Measurements from ENCODE around the gene MED10.

The MED10 gene

DNA sequence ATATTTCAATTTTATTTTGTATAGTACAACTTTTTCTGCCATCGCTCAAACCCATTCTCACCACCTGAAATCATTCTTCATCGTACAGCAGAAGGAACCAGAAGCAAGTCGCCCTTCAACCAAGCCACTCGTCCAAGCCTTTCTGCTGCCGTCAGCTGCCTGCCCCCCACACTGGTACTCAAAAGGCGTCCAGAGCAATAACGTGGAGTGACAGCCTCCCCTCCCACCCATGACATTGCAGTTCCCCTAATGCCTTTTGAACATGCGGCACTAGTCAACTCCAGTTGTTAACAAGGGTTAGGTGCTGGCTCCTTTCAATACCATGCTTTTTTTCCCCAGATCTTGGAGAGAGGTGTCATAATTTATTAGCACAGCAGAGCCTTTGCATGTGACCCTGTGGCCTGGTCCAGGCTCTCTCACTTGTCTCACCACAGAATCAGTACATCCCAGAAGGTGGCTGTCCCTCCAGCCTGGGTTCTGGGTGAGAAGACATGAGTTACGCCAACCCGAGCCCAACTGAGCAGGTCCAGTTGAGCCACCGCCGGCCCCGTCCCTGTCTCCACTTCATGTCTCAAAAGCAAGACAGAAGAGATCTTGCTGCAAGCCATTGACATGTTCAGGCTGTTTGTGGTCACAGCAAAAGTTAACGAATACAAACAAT lies 20.4 kb upstream of the MED10 start:
- no peak for DNase-seq

DNA sequence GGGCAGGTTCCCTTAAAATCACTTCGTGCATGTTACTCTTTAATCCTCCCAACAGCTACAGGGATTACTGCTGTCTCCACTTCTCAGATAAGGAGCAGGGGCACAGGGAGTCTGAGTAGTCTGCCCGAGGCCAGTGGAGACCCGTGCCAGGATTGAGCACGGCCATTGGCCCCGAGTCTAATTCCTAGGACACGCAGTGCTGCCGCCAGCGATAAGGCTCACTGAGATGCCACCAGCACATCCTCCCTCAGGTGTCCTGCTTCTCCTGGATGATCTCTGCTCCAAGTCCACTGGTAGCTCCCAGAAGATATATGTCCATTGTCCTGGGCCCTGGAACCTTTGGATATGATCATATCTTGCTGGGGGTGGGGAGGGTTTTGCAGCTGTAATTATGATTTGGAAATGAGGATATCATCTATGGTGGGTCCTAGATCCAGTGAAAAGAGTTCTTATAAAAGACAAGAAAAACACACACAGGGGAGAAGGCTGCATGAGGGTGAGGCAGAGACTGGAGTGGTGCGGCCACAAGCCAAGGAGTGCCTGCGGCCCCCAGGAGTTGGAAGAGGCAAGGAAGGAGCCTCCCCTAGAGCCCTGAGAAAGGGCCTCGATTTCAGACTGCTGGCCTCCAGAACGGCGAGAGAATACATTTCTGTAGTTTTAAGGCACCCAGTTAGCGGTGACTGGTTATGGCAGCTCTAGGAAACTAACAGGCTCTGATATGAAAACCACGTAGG lies 19.4 kb upstream of the MED10 start:
- DNase-seq: no peak

DNA sequence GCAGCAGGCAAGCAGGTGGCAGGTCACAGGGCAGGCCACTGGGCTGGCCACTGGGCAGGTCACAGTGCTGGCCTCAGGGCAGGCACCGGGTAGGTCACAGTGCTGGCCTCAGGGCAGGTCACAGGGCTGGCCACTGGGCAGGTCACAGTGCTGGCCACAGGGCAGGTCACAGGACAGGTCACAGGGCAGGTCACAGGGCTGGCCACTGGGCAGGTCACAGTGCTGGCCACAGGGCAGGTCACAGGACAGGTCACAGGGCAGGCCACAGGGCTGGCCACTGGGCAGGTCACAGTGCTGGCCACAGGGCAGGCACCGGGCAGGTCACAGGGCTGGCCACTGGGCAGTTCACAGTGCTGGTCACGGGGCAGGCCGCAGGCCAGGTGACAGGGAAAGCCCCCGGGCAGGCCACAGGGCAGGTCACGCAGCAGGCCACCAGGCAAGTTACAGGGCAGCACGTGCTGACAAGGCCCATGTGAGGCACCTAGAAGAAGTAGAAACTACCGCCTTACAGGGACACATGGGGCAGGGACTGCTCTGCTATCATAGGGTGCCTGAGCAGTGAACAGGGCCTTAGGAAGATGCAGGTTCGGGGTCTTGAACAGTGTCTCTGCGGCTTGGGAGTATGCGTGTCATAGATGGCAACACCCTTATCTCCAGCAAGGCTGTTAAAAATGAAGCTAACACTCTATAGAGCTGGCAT lies 18.6 kb upstream of the MED10 start:
- DNase-seq: no peak

GRCh38 chr5:6396043-6396442 lies 17.7 kb upstream of the MED10 start:
- no peak for DNase-seq

- DNase-seq: no peak
These were observed 17.3 kb upstream of the MED10 start for GRCh38 chr5:6395621-6396020.

DNA sequence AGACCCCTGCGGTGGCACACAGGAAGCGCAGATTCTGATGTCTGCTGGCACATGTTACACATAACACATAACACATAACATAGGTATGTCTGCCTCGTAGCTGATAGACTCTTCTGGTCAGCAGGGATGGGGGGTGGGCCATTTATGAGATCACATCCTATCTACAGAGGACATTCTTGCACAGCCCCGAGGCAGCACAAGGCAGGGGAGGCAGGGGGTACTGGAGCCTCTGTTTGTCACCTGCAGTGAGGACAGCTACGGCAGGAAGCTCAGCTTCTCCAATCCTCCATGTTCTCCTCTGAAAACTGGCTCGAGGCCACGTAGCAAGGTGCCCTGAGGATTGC lies 16.7 kb upstream of the MED10 start:
- no peak for DNase-seq

GRCh38 chr5:6394429-6395101 lies 16.2 kb upstream of the MED10 start:
- DNase-seq: no peak

- no peak for DNase-seq
These were observed 15.3 kb upstream of the MED10 start for GRCh38 chr5:6393596-6394194.

- no peak for DNase-seq
These were observed 14.2 kb upstream of the MED10 start for GRCh38 chr5:6392561-6392960.

- DNase-seq: no peak
These were observed 12.8 kb upstream of the MED10 start for GRCh38 chr5:6391151-6391550.

DNA sequence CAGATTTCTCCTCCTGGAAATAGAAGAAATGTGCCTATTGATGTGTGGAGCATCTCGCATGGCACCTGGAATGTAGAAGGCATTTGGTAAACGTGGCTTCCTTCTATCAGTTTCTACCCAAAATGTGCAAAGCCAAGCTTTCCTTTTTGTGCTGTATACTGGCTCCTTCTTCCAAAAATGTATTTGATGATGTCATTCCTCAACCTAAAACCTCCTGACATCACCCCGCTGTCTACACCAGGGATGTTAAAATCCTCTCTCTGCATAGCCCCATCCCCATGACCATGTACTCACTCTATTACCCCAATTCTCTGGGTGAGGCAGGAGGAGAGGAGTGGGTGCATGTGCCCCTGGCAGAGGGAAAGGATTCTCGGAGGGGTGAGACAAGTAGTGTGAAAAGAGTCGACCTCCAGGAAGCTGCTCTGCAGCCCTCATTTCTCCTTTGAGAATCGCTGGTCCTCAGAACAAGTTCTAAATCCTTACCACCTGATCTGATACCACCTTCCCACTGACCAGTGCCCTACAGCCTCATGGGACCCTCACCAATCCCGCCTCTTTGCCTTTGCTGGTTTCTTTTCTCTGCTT lies 11.7 kb upstream of the MED10 start:
- no peak for DNase-seq

DNA sequence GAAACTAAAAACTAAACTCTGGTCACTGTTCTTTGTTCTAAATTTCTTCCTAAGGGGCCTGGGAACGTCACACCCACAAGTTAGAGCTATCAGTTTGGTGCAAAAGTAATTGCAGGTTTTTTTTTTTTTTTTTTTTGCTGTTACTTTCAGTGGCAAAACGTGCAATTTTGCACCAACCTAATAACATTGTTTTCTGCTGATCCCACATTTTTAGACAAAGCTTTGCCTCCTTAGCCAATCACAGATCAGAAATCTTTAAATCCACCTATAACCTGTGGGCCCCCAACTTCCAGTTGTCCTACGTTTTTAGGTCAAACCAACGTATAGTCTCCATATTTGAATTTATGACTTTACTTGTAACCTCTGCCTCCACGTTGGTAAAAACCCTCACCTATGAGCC lies 11.1 kb upstream of the MED10 start:
- no peak for DNase-seq

DNA sequence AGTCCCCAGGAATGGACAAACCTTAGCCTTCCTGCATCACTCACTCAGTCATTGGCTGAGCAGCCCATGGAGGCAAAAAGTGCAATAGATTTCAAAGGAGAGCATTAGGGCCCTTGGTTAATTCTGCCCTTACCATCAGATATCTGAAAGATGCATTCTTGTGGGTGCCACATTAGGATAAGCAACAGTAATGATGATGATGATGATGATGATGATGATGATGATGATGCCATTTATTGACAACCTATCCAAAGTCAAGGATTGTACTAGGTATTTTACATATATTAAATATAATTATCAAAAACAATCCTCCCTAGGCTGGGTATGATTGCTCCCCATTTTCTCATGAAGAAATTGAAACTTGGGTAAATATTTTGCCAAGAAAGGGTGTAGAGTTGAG lies 9.6 kb upstream of the MED10 start:
- DNase-seq: no peak

GRCh38 chr5:6386271-6386670 lies 7.9 kb upstream of the MED10 start:
- DNase-seq: no peak

GRCh38 chr5:6384856-6385255 lies 6.5 kb upstream of the MED10 start:
- DNase-seq: no peak

GRCh38 chr5:6383376-6383775 lies 5.0 kb upstream of the MED10 start:
- no peak for DNase-seq

DNA sequence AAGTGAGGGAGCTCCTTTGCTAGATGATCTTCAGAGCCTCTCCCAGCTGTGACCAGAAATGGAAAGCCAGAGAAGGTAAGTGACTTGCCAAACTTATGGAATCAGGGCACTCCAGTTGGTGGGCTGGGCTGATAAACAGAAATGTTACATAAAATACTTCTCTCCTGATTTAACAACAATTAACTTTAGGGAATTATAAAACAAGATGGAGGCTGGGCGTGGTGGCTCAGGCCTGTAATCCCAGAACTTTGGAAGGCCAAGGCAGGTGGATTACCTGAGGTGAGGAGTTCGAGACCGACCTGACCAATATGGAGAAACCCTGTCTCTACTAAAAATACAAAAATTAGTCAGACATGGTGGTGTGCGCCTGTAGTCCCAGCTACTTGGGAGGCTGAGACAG lies 899 bp upstream of the MED10 start:
- DNase-seq: no peak

GRCh38 chr5:6378766-6379103 lies 388 bp upstream of the MED10 start:
- DNase-seq: no peak

- DNase-seq: no peak
These were observed 804 bp downstream of the MED10 start for GRCh38 chr5:6377582-6377904.

DNA sequence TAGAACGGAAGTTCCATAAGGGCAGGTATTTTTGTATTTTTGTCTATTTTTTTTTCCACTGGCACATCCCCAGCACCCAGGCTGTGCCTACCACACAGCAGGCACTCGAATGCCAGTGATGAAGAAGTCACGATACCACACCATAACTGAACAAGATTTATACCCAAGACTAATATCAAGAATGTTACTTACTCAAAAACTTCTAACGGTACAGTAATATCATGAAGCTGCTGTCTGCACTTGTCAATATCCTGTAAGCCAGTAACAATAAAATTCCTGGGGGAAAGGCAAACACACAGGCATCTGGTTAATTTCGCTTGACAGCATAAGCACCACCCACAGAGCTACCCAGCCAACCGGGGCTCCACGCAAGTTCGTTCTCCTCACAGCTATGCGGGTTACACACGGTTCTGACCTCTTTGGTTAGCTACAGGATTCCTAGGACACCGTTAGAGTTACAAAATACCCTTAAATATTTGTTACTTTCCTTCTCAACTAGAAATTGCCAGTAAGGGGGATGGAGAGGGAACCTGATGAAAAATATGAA lies 1.3 kb downstream of the MED10 start:
- no peak for DNase-seq

DNA sequence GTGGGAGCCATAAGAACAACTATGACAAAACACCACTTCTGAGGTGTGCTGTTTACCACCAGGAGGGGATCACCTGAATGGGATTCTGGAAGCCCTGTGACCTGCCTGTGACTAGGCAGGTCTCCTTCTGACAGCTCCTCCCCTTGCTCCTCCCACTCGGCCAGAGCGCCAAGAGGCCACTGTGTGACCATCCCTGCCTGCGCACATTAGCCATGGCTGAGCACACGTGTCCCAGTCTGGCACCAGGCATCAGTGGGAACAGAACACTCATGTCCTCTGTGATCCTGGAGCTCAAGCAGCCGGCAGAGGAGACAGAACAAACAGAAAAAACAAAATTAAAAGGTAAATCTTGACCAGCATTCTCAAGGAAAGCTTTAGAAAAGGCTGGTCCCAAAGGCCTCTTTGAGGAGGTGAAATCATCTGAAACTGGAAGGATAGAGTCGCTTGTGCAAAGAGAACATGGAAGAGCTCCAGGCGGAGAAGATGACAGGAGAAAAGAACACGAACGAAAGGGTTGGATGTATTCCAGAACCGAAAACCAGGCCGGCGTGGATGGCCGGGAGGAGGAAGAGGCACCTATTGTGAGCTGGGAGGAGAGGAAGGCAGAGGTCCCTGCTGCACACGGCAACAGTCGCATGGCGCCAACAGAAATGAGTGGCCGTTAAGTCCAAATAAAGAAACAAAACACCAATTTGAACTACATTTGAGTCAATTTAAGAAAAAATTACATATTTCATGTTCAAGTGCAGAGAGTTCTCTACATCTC lies 5.1 kb downstream of the MED10 start:
- DNase-seq: no peak
